OCI-LY1 (cell line): ENCODE results near the gene TMEM79.
A peak's percentile ranks its signal among the peaks of the same experiment; 100 is the strongest.

ENCODE experiments used
- H2AFZ ChIP-seq: fragments of 200-600 bp; sonication (generic), shearing (Covaris generic); 2 replicates; pipeline ENCODE4 v1.6.0; 2014; ENCODE audit warnings: antibody characterized with exemption, mild to moderate bottlenecking, low read length
- H3F3A ChIP-seq: fragments of 200-600 bp; sonication (generic), shearing (Covaris generic); 2 replicates; pipeline ENCODE4 v1.6.0; 2014; ENCODE audit warnings: mild to moderate bottlenecking, antibody characterized with exemption, low read length, moderate library complexity; ENCODE audit not compliant: insufficient read depth
- H3K27ac ChIP-seq: fragments of 200-600 bp; sonication (generic); 2 replicates; pipeline ENCODE4 v1.5.1; 2014; ENCODE audit warnings: low read length, mixed run types, mild to moderate bottlenecking, low read depth; ENCODE audit not compliant: poor library complexity, severe bottlenecking
- H3K27me3 ChIP-seq: fragments of 200-600 bp; sonication (generic); 2 replicates; pipeline ENCODE4 v1.6.0; 2014; ENCODE audit warnings: antibody characterized with exemption, mild to moderate bottlenecking, low read length, moderate library complexity; ENCODE audit not compliant: insufficient read depth
- H3K36me3 ChIP-seq: fragments of 200-600 bp; sonication (generic); 2 replicates; pipeline ENCODE4 v1.6.1; 2014; ENCODE audit warnings: mild to moderate bottlenecking, antibody characterized with exemption, low read length, moderate library complexity, mixed read lengths; ENCODE audit not compliant: insufficient read depth
- H3K4me1 ChIP-seq: fragments of 200-600 bp; sonication (generic); 2 replicates; pipeline ENCODE4 v1.5.1; 2014; ENCODE audit warnings: mild to moderate bottlenecking, low read length, moderate library complexity; ENCODE audit not compliant: insufficient read depth, severe bottlenecking
- H3K4me2 ChIP-seq: fragments of 200-600 bp; sonication (generic), shearing (Covaris generic); 2 replicates; pipeline ENCODE4 v1.6.1; 2014; ENCODE audit warnings: low read length
- H3K4me3 ChIP-seq: fragments of 200-600 bp; sonication (generic); 2 replicates; pipeline ENCODE4 v1.5.1; 2014; ENCODE audit warnings: low read length, low read depth, mild to moderate bottlenecking, mixed read lengths; ENCODE audit not compliant: poor library complexity, severe bottlenecking
- H3K79me2 ChIP-seq: fragments of 200-600 bp; shearing (Covaris generic); 2 replicates; pipeline ENCODE4 v1.6.1; 2016; ENCODE audit warnings: mixed run types, low read length, mixed read lengths; ENCODE audit not compliant: insufficient read depth
- H3K9ac ChIP-seq: fragments of 200-600 bp; sonication (generic), shearing (Covaris generic); 2 replicates; pipeline ENCODE4 v1.6.1; 2014; ENCODE audit warnings: mild to moderate bottlenecking, low read length, mixed read lengths
- H3K9me2 ChIP-seq: fragments of 200-600 bp; sonication (generic), shearing (Covaris generic); 2 replicates; pipeline ENCODE4 v1.6.1; 2014; ENCODE audit warnings: low read depth, mild to moderate bottlenecking, low read length, mixed read lengths
- H3K9me3 ChIP-seq: fragments of 200-600 bp; shearing (Covaris generic); 2 replicates; pipeline ENCODE4 v1.6.1; 2014; ENCODE audit warnings: low read length, mixed read lengths
- H4K20me1 ChIP-seq: fragments of 200-600 bp; sonication (generic), shearing (Covaris generic); 2 replicates; pipeline ENCODE4 v1.6.0; 2016; ENCODE audit warnings: mild to moderate bottlenecking, low read length; ENCODE audit not compliant: insufficient read depth
- CTCF ChIP-seq: fragments of 200-600 bp; sonication (generic), shearing (Covaris generic); IDR thresholded peaks from 2 replicates; pipeline ENCODE4 v1.5.1; 2017; ENCODE audit warnings: mild to moderate bottlenecking, antibody characterized with exemption, low read length, moderate library complexity, mixed read lengths
- EZH2 ChIP-seq: fragments of 200-600 bp; sonication (generic), shearing (Covaris generic); IDR thresholded peaks from 2 replicates; pipeline ENCODE4 v1.8.0; 2017; ENCODE audit warnings: borderline replicate concordance, mixed run types, mild to moderate bottlenecking, antibody characterized with exemption, low read length, moderate library complexity, mixed read lengths

Gene TMEM79

GRCh38 chr1:156246241-156246780 lies 37.8 kb upstream of the TMEM79 start:
- peak overlapping the region; percentile 42 for H3K4me3 ChIP-seq
- peaks cover 31% of the 10 kb centered on the region for H3K36me3 ChIP-seq
- H2AFZ ChIP-seq, result no peak overlapping the region
- H3K4me1 ChIP-seq, result peaks cover 10% of the 10 kb centered on the region
- 0 out of 2 replicates have a peak, but pooled peaks cover 5% of the 10 kb centered on the region for H3K27me3 ChIP-seq
- no peaks in the 10 kb centered on the region for H4K20me1 ChIP-seq
- H3K9me3 ChIP-seq, result no peaks in the 10 kb centered on the region
- no peaks in the 10 kb centered on the region for H3F3A ChIP-seq
- no peaks in the 10 kb centered on the region for H3K9me2 ChIP-seq
- no peak overlapping the region for H3K27ac ChIP-seq
- TF ChIP-seq EZH2 (no peak), CTCF (no peak)
- H3K79me2 ChIP-seq, result no peaks in the 10 kb centered on the region
- peak overlapping the region; percentile 5; the same call in 1 of the 2 replicates for H3K9ac ChIP-seq
- H3K4me2 ChIP-seq, result peak overlapping the region; percentile 60

- peaks cover 37% of the 10 kb centered on the region for H3K36me3 ChIP-seq
- H3K9me3 ChIP-seq, result no peaks in the 10 kb centered on the region
- peaks cover 10% of the 10 kb centered on the region for H3K4me1 ChIP-seq
- H4K20me1 ChIP-seq, result no peaks in the 10 kb centered on the region
- no peak overlapping the region for H2AFZ ChIP-seq
- H3K79me2 ChIP-seq, result no peaks in the 10 kb centered on the region
- no peaks in the 10 kb centered on the region for H3K9me2 ChIP-seq
- H3K27ac ChIP-seq, result no peak overlapping the region
- no peaks in the 10 kb centered on the region for H3F3A ChIP-seq
- no peak overlapping the region for H3K4me2 ChIP-seq
- no peak overlapping the region for H3K4me3 ChIP-seq
- TF ChIP-seq EZH2 (no peak), CTCF (no peak)
- H3K27me3 ChIP-seq, result 0 out of 2 replicates have a peak, but pooled peaks cover 5% of the 10 kb centered on the region
- no peak overlapping the region for H3K9ac ChIP-seq
Measured at GRCh38 chr1:156246781-156247459, 37.2 kb upstream of the TMEM79 start.

GRCh38 chr1:156247460-156248322 lies 36.4 kb upstream of the TMEM79 start, which contains the start of gene PAQR6:
Gene PAQR6 (minus strand): TSS chr1:156248056. CDS start chr1:156246731, 1,325 bp downstream.
- Histone ChIP-seq H4K20me1 (no peaks in the 10 kb centered on the region), H3F3A (no peaks in the 10 kb centered on the region), H3K27me3 (0 out of 2 replicates have a peak, but pooled peaks cover 5% of the 10 kb centered on the region), H3K9ac (no peak within 1 kb of the TSS), H3K27ac (no peak within 1 kb of the TSS), H3K36me3 (peaks cover 44% of the 10 kb centered on the region), H2AFZ (no peak within 1 kb of the TSS), H3K4me3 (no peak within 1 kb of the TSS), H3K4me2 (no peak within 1 kb of the TSS), H3K4me1 (peaks cover 10% of the 10 kb centered on the region), H3K9me3 (no peaks in the 10 kb centered on the region), H3K79me2 (no peaks in the 10 kb centered on the region), H3K9me2 (no peaks in the 10 kb centered on the region)
- no peak for TF ChIP-seq CTCF
- TF ChIP-seq EZH2, result no peak
